ENCODE results near the gene ALDH3B1. TPM values are rescaled to one million over a fixed set of nuclear protein-coding genes. Genes with fewer than 3 reads are reported as not detected.

ALDH3B1 gene
- total and polyA plus RNA-seq, 9 of the 15 experiments (the other 6 are each of a cell fraction or from before 2014, with no cell fraction given), result 0.01 to 0.35 (median 0.07) TPM; not detected in 2

GRCh38 chr11:68030318-68031143 is 20.4 kb downstream of the ALDH3B1 start, which contains the start of gene NDUFS8 (continued):
- TF ChIP-seq ZNF395 (CRISPR knock-in tag; IDR thresholded peaks at IDR 0.05) (peak; percentile 50; the same call in 1 of the 2 replicates), STAT5B (CRISPR knock-in tag; IDR thresholded peaks at IDR 0.05) (no peak), LARP7 (IDR thresholded peaks at IDR 0.05) (no peak), KLF13 (tag; IDR thresholded peaks at IDR 0.05; ENCODE audit: borderline replicate concordance, low read depth) (no peak), CREB5 (CRISPR knock-in tag; IDR thresholded peaks at IDR 0.05) (no peak), KDM4B (IDR thresholded peaks at IDR 0.05; ENCODE audit: borderline replicate concordance in 2 of 2, low read depth in 1 of 2) (no peak), MEF2D (tag; conservative IDR thresholded peaks at IDR 0.05; ENCODE audit: low read depth) (no peak), ZNF57 (CRISPR knock-in tag; IDR thresholded peaks at IDR 0.05) (no peak), JUND (IDR thresholded peaks at IDR 0.05; ENCODE audit: borderline replicate concordance, low read depth, low read length) (no peak), JUND (tag; IDR thresholded peaks at IDR 0.05; ENCODE audit: borderline replicate concordance, low read depth, low read length) (no peak; the same call in 2 of the 3 replicates), MECOM (CRISPR knock-in tag; IDR thresholded peaks at IDR 0.05) (no peak), PPARD (CRISPR knock-in tag; IDR thresholded peaks at IDR 0.05) (no peak), SRSF7 (optimal IDR thresholded peaks at IDR 0.05; ENCODE audit: low read depth, low read length) (no peak), IRF2 (CRISPR knock-in tag; IDR thresholded peaks at IDR 0.05) (no peak), ZNF217 (CRISPR knock-in tag; IDR thresholded peaks at IDR 0.05) (no peak), ZNF512 (tag; IDR thresholded peaks at IDR 0.05) (no peak)

Data from K562 (cell line).